PC-3 (cell line): ENCODE measurements around the gene CHRNA9. TPM values are rescaled to one million over a fixed set of nuclear protein-coding genes. Genes with fewer than 3 reads are reported as not detected.
A peak's percentile ranks its signal among the peaks of the same experiment; 100 is the strongest.

Experiments used
- ATAC-seq: fragments of 200-7000 bp; cut with Tn5 transposase; 2 replicates; pipeline ENCODE4 v1.9.1; 2020; ENCODE audit warnings: mild to moderate bottlenecking, moderate library complexity
- BruUV-seq: library from RNA; stranded (reverse); fragments of 400-500 nt; replicated peaks from 2 replicates; lab custom pipeline; 2021; lab: Mats Ljungman, UMichigan
- CTCF ChIA-PET: fragments of 300-600 bp; sonication (Branson Sonifier 250); formaldehyde crosslinking; loops from one replicate; lab custom pipeline; 2022; ENCODE audit warnings: antibody characterized with exemption; lab: Charles Lee
- POLR2A ChIA-PET: fragments of 300-600 bp; sonication (Branson Sonifier 250); formaldehyde crosslinking; loops from one replicate; lab custom pipeline; 2022; ENCODE audit warnings: antibody characterized with exemption; ENCODE audit not compliant: unreplicated experiment; lab: Charles Lee
- DNase-seq: peaks from one replicate; pipeline ENCODE4 v3.0.0-alpha.2; 2015
- H2AFZ ChIP-seq: fragments of 300-600 bp; sonication (generic); 2 replicates; pipeline ENCODE4 v1.6.0; 2016; ENCODE audit warnings: antibody characterized with exemption, low read length
- H3F3A ChIP-seq: fragments of 300-600 bp; sonication (generic); one replicate; pipeline ENCODE4 v1.6.0; 2017; ENCODE audit warnings: antibody characterized with exemption, low read length, control low read depth, mild to moderate bottlenecking; ENCODE audit not compliant: unreplicated experiment
- H3K27ac ChIP-seq: fragments of 300-600 bp; sonication (generic); 2 replicates; pipeline ENCODE4 v1.5.1; 2016; ENCODE audit warnings: mild to moderate bottlenecking, low read length
- H3K27me3 ChIP-seq: fragments of 300-600 bp; sonication (generic); 2 replicates; pipeline ENCODE4 v1.6.1; 2016; ENCODE audit warnings: low read length, mixed read lengths
- H3K36me3 ChIP-seq: fragments of 300-600 bp; sonication (generic); 2 replicates; pipeline ENCODE4 v1.6.1; 2016; ENCODE audit warnings: low read depth, mixed run types, low read length, mixed read lengths
- H3K4me1 ChIP-seq: fragments of 300-600 bp; sonication (generic); 2 replicates; pipeline ENCODE4 v1.5.1; 2016; ENCODE audit warnings: low read length; ENCODE audit not compliant: insufficient read depth
- H3K4me2 ChIP-seq: fragments of 300-600 bp; sonication (generic); 2 replicates; pipeline ENCODE4 v1.6.0; 2016; ENCODE audit warnings: low read length
- H3K4me3 ChIP-seq: fragments of 300-600 bp; sonication (generic); 2 replicates; pipeline ENCODE4 v1.5.1; 2016; ENCODE audit warnings: mild to moderate bottlenecking, low read length, mixed read lengths
- H3K79me2 ChIP-seq: fragments of 300-600 bp; sonication (generic); 2 replicates; pipeline ENCODE4 v1.6.1; 2017; ENCODE audit warnings: low read length, mixed read lengths
- H3K9ac ChIP-seq: fragments of 300-600 bp; sonication (generic); 2 replicates; pipeline ENCODE4 v1.6.0; 2016; ENCODE audit warnings: mild to moderate bottlenecking, low read length
- H3K9me2 ChIP-seq: fragments of 300-600 bp; sonication (generic); replicated peaks from 2 replicates; pipeline ENCODE4 v1.6.1; 2016; ENCODE audit warnings: mixed run types, low read length, mixed read lengths
- H3K9me3 ChIP-seq: fragments of 300-600 bp; sonication (generic); 2 replicates; pipeline ENCODE4 v1.6.1; 2016; ENCODE audit warnings: low read length, mixed read lengths
- H4K20me1 ChIP-seq: fragments of 300-600 bp; sonication (generic); 2 replicates; pipeline ENCODE4 v1.6.1; 2016; ENCODE audit warnings: low read length, mixed read lengths
- EZH2 ChIP-seq: fragments of 300-600 bp; sonication (generic); IDR thresholded peaks from one replicate; pipeline ENCODE4 v1.6.1; 2017; ENCODE audit warnings: antibody characterized with exemption, mild to moderate bottlenecking, low read length; ENCODE audit not compliant: unreplicated experiment
- EZH2phosphoT487 ChIP-seq: fragments of 300-600 bp; sonication (generic); IDR thresholded peaks from 2 replicates; pipeline ENCODE4 v1.6.1; 2018; ENCODE audit warnings: mild to moderate bottlenecking, antibody characterized with exemption, low read length, borderline replicate concordance
- intact Hi-C: fragments of 100-400 bp; cut with micrococcal nuclease; formaldehyde crosslinking; loops from 2 replicates; pipeline ENCODE4 v1.9.0; 2023
- total RNA-seq: library from RNA; depleted of rRNA; stranded (reverse); fragments of >200 nt; gene quantifications from 2 replicates; pipeline ENCODE4 v1.2.3, GENCODE V29; 2014
- TF ChIP-seq, protein P1 (sequence below): fragments of 300-600 bp; sonication (generic); conservative IDR thresholded peaks from 2 replicates; pipeline ENCODE4 v1.5.1; 2017; ENCODE audit warnings: antibody characterized with exemption, low read depth, mild to moderate bottlenecking, low read length

The CHRNA9 gene
- total RNA-seq, 1 experiment from 2014 or later = not detected

GRCh38 chr4:40335525-40335894, 377 bp downstream of the CHRNA9 start:
- ATAC-seq = no peak
- POLR2A ChIA-PET = no interaction called here
- DNase-seq = peak; percentile 24
- H3K36me3 ChIP-seq = no peaks in the 10 kb centered on the region
- peaks cover 16% of the 10 kb centered on the region for H3K4me1 ChIP-seq
- H3K9me2 ChIP-seq = no peaks in the 10 kb centered on the region
- intact Hi-C loops = no loop called here
- no peaks in the 10 kb centered on the region for H4K20me1 ChIP-seq
- H2AFZ ChIP-seq = no peak overlapping the region
- no peak overlapping the region for H3K27ac ChIP-seq
- no peak overlapping the region for H3K4me3 ChIP-seq
- H3F3A ChIP-seq = no peaks in the 10 kb centered on the region
- BruUV-seq = no TSS peak
- no peaks in the 10 kb centered on the region for H3K9me3 ChIP-seq
- H3K27me3 ChIP-seq = no peaks in the 10 kb centered on the region
- CTCF ChIA-PET = no interaction called here
- TF ChIP-seq, protein P1, sequence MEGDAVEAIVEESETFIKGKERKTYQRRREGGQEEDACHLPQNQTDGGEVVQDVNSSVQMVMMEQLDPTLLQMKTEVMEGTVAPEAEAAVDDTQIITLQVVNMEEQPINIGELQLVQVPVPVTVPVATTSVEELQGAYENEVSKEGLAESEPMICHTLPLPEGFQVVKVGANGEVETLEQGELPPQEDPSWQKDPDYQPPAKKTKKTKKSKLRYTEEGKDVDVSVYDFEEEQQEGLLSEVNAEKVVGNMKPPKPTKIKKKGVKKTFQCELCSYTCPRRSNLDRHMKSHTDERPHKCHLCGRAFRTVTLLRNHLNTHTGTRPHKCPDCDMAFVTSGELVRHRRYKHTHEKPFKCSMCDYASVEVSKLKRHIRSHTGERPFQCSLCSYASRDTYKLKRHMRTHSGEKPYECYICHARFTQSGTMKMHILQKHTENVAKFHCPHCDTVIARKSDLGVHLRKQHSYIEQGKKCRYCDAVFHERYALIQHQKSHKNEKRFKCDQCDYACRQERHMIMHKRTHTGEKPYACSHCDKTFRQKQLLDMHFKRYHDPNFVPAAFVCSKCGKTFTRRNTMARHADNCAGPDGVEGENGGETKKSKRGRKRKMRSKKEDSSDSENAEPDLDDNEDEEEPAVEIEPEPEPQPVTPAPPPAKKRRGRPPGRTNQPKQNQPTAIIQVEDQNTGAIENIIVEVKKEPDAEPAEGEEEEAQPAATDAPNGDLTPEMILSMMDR = no peak
- TF ChIP-seq EZH2 (no peak), EZH2phosphoT487 (no peak)
- H3K4me2 ChIP-seq = no peak overlapping the region
- no peak overlapping the region for H3K9ac ChIP-seq
- no peaks in the 10 kb centered on the region for H3K79me2 ChIP-seq

DNA sequence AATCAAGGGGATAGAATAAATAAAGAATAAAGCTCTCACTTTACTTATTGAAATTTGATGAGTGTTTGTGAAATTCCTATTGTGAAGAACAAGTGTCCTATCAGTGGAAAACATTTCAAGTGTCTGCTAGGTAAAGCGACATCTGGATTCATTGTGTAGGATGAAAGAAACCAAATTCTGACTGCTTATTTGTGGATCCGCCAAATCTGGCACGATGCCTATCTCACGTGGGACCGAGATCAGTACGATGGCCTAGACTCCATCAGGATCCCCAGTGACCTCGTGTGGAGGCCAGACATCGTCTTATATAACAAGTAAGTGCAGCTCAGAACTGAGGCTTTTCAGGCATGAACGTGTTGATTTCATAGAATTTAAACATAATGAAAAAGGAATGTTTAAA, 1.9 kb downstream of the CHRNA9 start:
- H4K20me1 ChIP-seq = no peaks in the 10 kb centered on the region
- intact Hi-C loops = no loop called here
- H3K27me3 ChIP-seq = no peaks in the 10 kb centered on the region
- no peaks in the 10 kb centered on the region for H3K79me2 ChIP-seq
- no peak overlapping the region for H3K4me2 ChIP-seq
- ChIA-PET POLR2A (no interaction called here), CTCF (no interaction called here)
- peaks cover 16% of the 10 kb centered on the region for H3K4me1 ChIP-seq
- no TSS peak for BruUV-seq
- H3K9me3 ChIP-seq = no peaks in the 10 kb centered on the region
- no peak for TF ChIP-seq EZH2
- TF ChIP-seq, protein P1 = no peak
- no peak for TF ChIP-seq EZH2phosphoT487
- H3K9me2 ChIP-seq = no peaks in the 10 kb centered on the region
- no peak overlapping the region for H3K27ac ChIP-seq
- no peak overlapping the region for H2AFZ ChIP-seq
- no peaks in the 10 kb centered on the region for H3F3A ChIP-seq
- no peak overlapping the region for H3K4me3 ChIP-seq
- DNase-seq (no peak), ATAC-seq (no peak)
- no peaks in the 10 kb centered on the region for H3K36me3 ChIP-seq
- H3K9ac ChIP-seq = no peak overlapping the region

DNA sequence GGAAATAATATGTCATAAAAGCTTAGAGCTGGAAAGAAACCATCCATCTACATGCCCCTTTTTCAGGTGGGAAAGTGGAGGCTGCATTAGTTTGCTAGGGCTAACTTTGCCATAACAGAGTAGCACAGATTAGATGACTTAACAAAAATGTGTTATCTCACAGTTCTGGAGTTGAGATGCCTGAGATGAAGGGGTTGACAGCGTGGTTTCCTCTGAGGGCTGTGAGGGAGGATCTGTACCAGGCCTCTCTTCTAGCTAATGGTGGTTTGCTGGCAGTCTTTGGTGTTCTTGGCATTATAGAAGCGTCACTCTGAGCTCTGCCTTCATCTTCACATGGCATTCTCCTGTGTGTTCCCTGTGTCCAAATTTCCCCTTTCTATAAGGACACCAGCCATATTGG, 2.4 kb downstream of the CHRNA9 start:
- Histone ChIP-seq H3K27ac (no peak overlapping the region), H3K9me2 (no peaks in the 10 kb centered on the region), H3F3A (no peaks in the 10 kb centered on the region), H3K4me3 (no peak overlapping the region), H3K79me2 (no peaks in the 10 kb centered on the region), H3K36me3 (no peaks in the 10 kb centered on the region), H3K9me3 (no peaks in the 10 kb centered on the region), H3K4me2 (no peak overlapping the region), H3K9ac (no peak overlapping the region), H4K20me1 (no peaks in the 10 kb centered on the region), H2AFZ (no peak overlapping the region), H3K4me1 (peaks cover 16% of the 10 kb centered on the region), H3K27me3 (no peaks in the 10 kb centered on the region)
- DNase-seq = no peak
- CTCF ChIA-PET = no interaction called here
- BruUV-seq = no TSS peak
- intact Hi-C loops = no loop called here
- ATAC-seq = no peak
- POLR2A ChIA-PET = no interaction called here
- TF ChIP-seq EZH2 (no peak), EZH2phosphoT487 (no peak)
- TF ChIP-seq, protein P1 = no peak
